H1 (cell line): ENCODE data around the gene KYNU. TPM values are rescaled to one million over a fixed set of nuclear protein-coding genes. Genes with fewer than 3 reads are reported as not detected.

Source experiments
- CTCF ChIA-PET: fragments of 300-600 bp; sonication (Branson Sonifier 250); formaldehyde crosslinking; loops from one replicate; lab custom pipeline; 2021; ENCODE audit not compliant: partially characterized antibody; lab: Charles Lee
- POLR2A ChIA-PET: fragments of 300-600 bp; sonication (Branson Sonifier 250); formaldehyde crosslinking; loops from one replicate; lab custom pipeline; 2021; ENCODE audit warnings: inconsistent platforms; ENCODE audit not compliant: partially characterized antibody; lab: Charles Lee
- DNase-seq, 2 experiments: peaks; one replicate each; pipeline versions ENCODE4 v3.0.0 to v3.0.0-alpha.2; 2010 to 2022; ENCODE audit warnings: low spot score in 2 of 2, low read depth in 1 of 2, mixed read lengths in 1 of 2
- FAIRE-seq: peaks from 2 replicates; lab custom pipeline; 2011; peaks lifted over from hg19 to GRCh38; lab: Jason Lieb, UNC
- H2AFZ ChIP-seq: 2 replicates; pipeline ENCODE4 v1.8.1; 2012; ENCODE audit warnings: low read length, inconsistent platforms
- H2AK5ac ChIP-seq: 2 replicates; pipeline ENCODE4 v1.6.1; 2013; ENCODE audit warnings: low read depth, low read length
- H2BK120ac ChIP-seq: replicated peaks from 2 replicates; pipeline ENCODE3; 2013; ENCODE audit warnings: low read depth, low read length, inconsistent platforms
- H2BK12ac ChIP-seq: 2 replicates; pipeline ENCODE4 v1.6.1; 2013; ENCODE audit warnings: low read depth, low read length
- H2BK15ac ChIP-seq: 2 replicates; pipeline ENCODE4 v1.6.1; 2013; ENCODE audit warnings: low read length
- H2BK20ac ChIP-seq: 2 replicates; pipeline ENCODE4 v1.6.1; 2013; ENCODE audit warnings: low read length
- H2BK5ac ChIP-seq: 2 replicates; pipeline ENCODE4 v1.6.1; 2013; ENCODE audit warnings: low read depth, low read length
- H3K14ac ChIP-seq: 2 replicates; pipeline ENCODE4 v1.6.1; 2013; ENCODE audit warnings: inconsistent platforms; ENCODE audit not compliant: insufficient read length
- H3K18ac ChIP-seq: 2 replicates; pipeline ENCODE4 v1.6.1; 2013; ENCODE audit warnings: low read length; ENCODE audit errors: extremely low read depth
- H3K23ac ChIP-seq: 2 replicates; pipeline ENCODE4 v1.6.1; 2013; ENCODE audit warnings: inconsistent platforms; ENCODE audit not compliant: insufficient read length
- H3K23me2 ChIP-seq: 2 replicates; pipeline ENCODE4 v1.6.1; 2013; ENCODE audit warnings: low read depth, low read length
- H3K27ac ChIP-seq: 2 replicates; pipeline ENCODE4 v1.6.1; 2011; ENCODE audit warnings: low read depth, low read length, inconsistent platforms
- H3K27me3 ChIP-seq, 4 experiments: replicated peaks in 1 of 4; 1 replicate in 1 of 4; 2 replicates in 3 of 4; pipeline versions ENCODE4 v1.6.1 to v1.8.1; 2011 to 2013; ENCODE audit warnings: low read length in 3 of 4, mild to moderate bottlenecking in 3 of 4, inconsistent platforms in 2 of 4, mixed read lengths in 2 of 4, moderate library complexity in 1 of 4; ENCODE audit not compliant: control insufficient read depth in 3 of 4, insufficient read depth in 3 of 4; ENCODE audit errors: extremely low read depth in 1 of 4
- H3K36me3 ChIP-seq, 4 experiments: 2 replicates each; pipeline versions ENCODE4 v1.6.1 to v1.8.1; 2011 to 2013; ENCODE audit warnings: mild to moderate bottlenecking in 4 of 4, low read length in 3 of 4, moderate library complexity in 2 of 4, control low read depth in 1 of 4, inconsistent platforms in 1 of 4; ENCODE audit not compliant: insufficient read depth in 4 of 4, control insufficient read depth in 2 of 4
- H3K4ac ChIP-seq: replicated peaks from 2 replicates; pipeline ENCODE3; 2013; ENCODE audit warnings: low read length, low read depth, mixed read lengths, inconsistent platforms; ENCODE audit not compliant: insufficient read length
- H3K4me1 ChIP-seq, 4 experiments: replicated peaks in 1 of 4; 1 replicate in 1 of 4; 2 replicates in 3 of 4; pipeline versions ENCODE4 v1.6.1 to v1.8.1; 2011 to 2013; ENCODE audit warnings: low read length in 3 of 4, inconsistent platforms in 2 of 4, mixed read lengths in 1 of 4; ENCODE audit not compliant: insufficient read depth in 4 of 4, control insufficient read depth in 3 of 4
- H3K4me2 ChIP-seq, 2 experiments: 2 replicates each; pipeline versions ENCODE4 v1.6.1 to v1.8.1; 2011 to 2013; ENCODE audit warnings: low read depth in 2 of 2, low read length in 2 of 2, control low read depth in 1 of 2, inconsistent platforms in 1 of 2, mild to moderate bottlenecking in 1 of 2; ENCODE audit not compliant: insufficient read depth in 1 of 2
- H3K4me3 ChIP-seq, 4 experiments: fragments of 200-600, 300-600 bp in 1 of 4; sonication (generic), shearing (Covaris generic), sonication (Bioruptor Twin) in 1 of 4; 2 replicates each; pipeline versions ENCODE4 v1.5.1 to v1.8.1; 2011 to 2016; ENCODE audit warnings: low read length in 4 of 4, low read depth in 3 of 4, control low read depth in 2 of 4, inconsistent platforms in 2 of 4, mild to moderate bottlenecking in 2 of 4, mixed read lengths in 1 of 4, moderate library complexity in 1 of 4; ENCODE audit not compliant: insufficient read depth in 2 of 4; ENCODE audit errors: extremely low read depth in 1 of 4
- H3K56ac ChIP-seq: replicated peaks from 2 replicates; pipeline ENCODE3; 2013; ENCODE audit warnings: low read depth, mild to moderate bottlenecking, mixed read lengths, low read length, inconsistent platforms; ENCODE audit not compliant: insufficient read length
- H3K79me1 ChIP-seq: 2 replicates; pipeline ENCODE4 v1.6.1; 2013; ENCODE audit warnings: low read depth, low read length, control low read depth
- H3K79me2 ChIP-seq, 2 experiments: 2 replicates each; pipeline versions ENCODE4 v1.6.1 to v1.8.1; 2012 to 2013; ENCODE audit warnings: low read length in 2 of 2, mild to moderate bottlenecking in 2 of 2, inconsistent platforms in 1 of 2; ENCODE audit not compliant: insufficient read depth in 2 of 2, control insufficient read depth in 1 of 2
- H3K9ac ChIP-seq, 4 experiments: replicated peaks in 1 of 4; 1 replicate in 1 of 4; 2 replicates in 3 of 4; pipeline versions ENCODE4 v1.6.1 to v1.8.1; 2011 to 2013; ENCODE audit warnings: low read depth in 3 of 4, low read length in 3 of 4, control low read depth in 2 of 4, mild to moderate bottlenecking in 2 of 4, moderate library complexity in 2 of 4, inconsistent platforms in 1 of 4; ENCODE audit errors: extremely low read depth in 1 of 4
- H3K9me3 ChIP-seq, 2 experiments: 2 replicates each; pipeline versions ENCODE4 v1.6.1 to v1.8.1; 2012 to 2013; ENCODE audit warnings: mild to moderate bottlenecking in 2 of 2, moderate library complexity in 2 of 2, control low read depth in 1 of 2, inconsistent platforms in 1 of 2, low read depth in 1 of 2, low read length in 1 of 2, mixed read lengths in 1 of 2; ENCODE audit not compliant: insufficient read depth in 2 of 2
- H4K20me1 ChIP-seq, 2 experiments: replicated peaks in 1 of 2; 2 replicates each; pipeline versions ENCODE3 to v1.8.1; 2011 to 2013; ENCODE audit warnings: inconsistent platforms in 2 of 2, low read length in 2 of 2, mild to moderate bottlenecking in 1 of 2; ENCODE audit not compliant: insufficient read depth in 2 of 2, control insufficient read depth in 1 of 2
- H4K5ac ChIP-seq: 2 replicates; pipeline ENCODE4 v1.6.1; 2013; ENCODE audit warnings: low read length, low read depth, mixed read lengths, inconsistent platforms; ENCODE audit not compliant: insufficient read length
- H4K8ac ChIP-seq: 2 replicates; pipeline ENCODE4 v1.8.0; 2013; ENCODE audit warnings: mild to moderate bottlenecking, moderate library complexity, low read length, inconsistent platforms; ENCODE audit not compliant: insufficient read depth; ENCODE audit errors: extremely low read depth
- H4K91ac ChIP-seq: replicated peaks from 2 replicates; pipeline ENCODE3; 2013; ENCODE audit warnings: low read length, mixed read lengths, inconsistent platforms; ENCODE audit not compliant: insufficient read length
- ASH2L ChIP-seq: fragments of 200-600, 300-600 bp; sonication (generic); IDR thresholded peaks from one replicate; pipeline ENCODE4 v1.7.1; 2017; ENCODE audit warnings: low read length
- BRCA1 ChIP-seq: IDR thresholded peaks from 2 replicates; pipeline ENCODE4 v1.6.1; 2012; ENCODE audit warnings: low read depth, low read length, improper control_type of control experiment
- CBX5 ChIP-seq: fragments of 300-800, 300-1000 bp; sonication (generic); IDR thresholded peaks from 2 replicates; pipeline ENCODE4 v1.7.1; 2016; ENCODE audit warnings: antibody characterized with exemption, low read length, low read depth
- CREB1 ChIP-seq: IDR thresholded peaks from 2 replicates; pipeline ENCODE4 v1.6.1; 2012; ENCODE audit warnings: inconsistent platforms
- HDAC2 ChIP-seq, 2 experiments: fragments of 300-600 bp in 1 of 2; sonication (generic) in 1 of 2; IDR thresholded peaks; 2 replicates each; pipeline ENCODE4 v1.6.1; 2011 to 2012; ENCODE audit warnings: low read depth in 2 of 2, low read length in 2 of 2, mild to moderate bottlenecking in 2 of 2, moderate library complexity in 2 of 2, borderline replicate concordance in 1 of 2, inconsistent platforms in 1 of 2
- KDM4A ChIP-seq: IDR thresholded peaks from one replicate; pipeline ENCODE4 v1.7.1; 2012; ENCODE audit warnings: low read depth, mild to moderate bottlenecking, moderate library complexity, low read length, inconsistent platforms; ENCODE audit not compliant: severe bottlenecking
- POLR2A ChIP-seq, 2 experiments: IDR thresholded peaks; 1 replicate in 1 of 2; 2 replicates in 1 of 2; pipeline ENCODE4 v1.6.1; 2011; ENCODE audit warnings: low read depth in 2 of 2, low read length in 2 of 2, mild to moderate bottlenecking in 2 of 2; ENCODE audit errors: control extremely low read depth in 1 of 2
- RBBP5 ChIP-seq: IDR thresholded peaks from 2 replicates; pipeline ENCODE4 v1.7.1; 2012; ENCODE audit warnings: low read depth, mild to moderate bottlenecking, inconsistent platforms, low read length, moderate library complexity, borderline replicate concordance
- SIN3A ChIP-seq, 2 experiments: IDR thresholded peaks in 1 of 2; conservative IDR thresholded peaks in 1 of 2; 2 replicates each; pipeline ENCODE4 v1.6.1; 2011 to 2012; ENCODE audit warnings: low read length in 2 of 2, improper control_type of control experiment in 1 of 2, low read depth in 1 of 2, mild to moderate bottlenecking in 1 of 2
- SIX5 ChIP-seq: IDR thresholded peaks from 2 replicates; pipeline ENCODE4 v1.6.1; 2011; ENCODE audit warnings: mild to moderate bottlenecking, low read depth, low read length
- SUZ12 ChIP-seq: fragments of 200-600 bp; sonication (generic); IDR thresholded peaks from 2 replicates; pipeline ENCODE4 v1.6.1; 2012; ENCODE audit warnings: mild to moderate bottlenecking, inconsistent platforms, low read length, moderate library complexity, mixed read lengths
- TCF12 ChIP-seq: IDR thresholded peaks from 2 replicates; pipeline ENCODE4 v1.6.1; 2011; ENCODE audit warnings: low read depth, mild to moderate bottlenecking, low read length
- polyA plus RNA-seq, 7 experiments: library from polyadenylated mRNA; depleted of rRNA in 3 of 7; stranded (reverse) in 5 of 7; unstranded in 2 of 7; fragments of >200 nt in 5 of 7; fragments of 200-250 nt in 2 of 7; gene quantifications; 1 replicate in 5 of 7; 2 replicates in 1 of 7; 4 replicates in 1 of 7; pipeline versions ENCODE4 v1.2.1 to v1.2.3, GENCODE V29; 2011 to 2013; ENCODE audit warnings: missing spikeins in 2 of 7, mixed read lengths in 2 of 7
- total RNA-seq: library from RNA; stranded (reverse); fragmentation: NEBNext Ultra II Directional; extraction: Animal tissue kit (Norgen Biotek cat#: 25700); gene quantifications from 2 replicates; pipeline ENCODE4 v1.2.1, GENCODE V29; 2021
- TF ChIP-seq, protein P1 (sequence below): IDR thresholded peaks from 2 replicates; pipeline ENCODE4 v1.6.1; 2011; ENCODE audit warnings: low read length, improper control_type of control experiment

Gene KYNU
- total and polyA plus RNA-seq, 2 of the 8 experiments (the other 6 are each of a cell fraction or from before 2014, with no cell fraction given): 0.09 to 0.13 TPM

- H3K79me2 ChIP-seq: no peaks in the 10 kb centered on the region
- no peak overlapping the region for H3K18ac ChIP-seq
- H2AFZ ChIP-seq: no peak overlapping the region
- no peak overlapping the region for H2BK12ac ChIP-seq
- no peak overlapping the region for H4K8ac ChIP-seq
- H3K23me2 ChIP-seq: no peaks in the 10 kb centered on the region
- ChIA-PET CTCF (interaction anchor here (0.6 to 1.1 kb wide), 4 partner anchors 29 to 914 kb away, joined by 3 read pairs; no protein-coding TSS in a partner anchor), POLR2A (interaction anchor here (0.6 to 0.7 kb wide), 2 partner anchors 94 to 277 kb away, joined by 3 read pairs; no protein-coding TSS in a partner anchor)
- peaks cover 3 to 21% of the 10 kb centered on the region in 2 experiments; a peak in 3 of 4 replicates for H3K9me3 ChIP-seq
- no peak overlapping the region for H3K4me3 ChIP-seq
- no peaks in the 10 kb centered on the region for H3K79me1 ChIP-seq
- no peak for DNase-seq
- H4K5ac ChIP-seq: no peak overlapping the region
- H2BK15ac ChIP-seq: no peak overlapping the region
- FAIRE-seq: no peak
- no peaks in the 10 kb centered on the region; a peak in 1 of 8 replicates for H3K36me3 ChIP-seq
- no peak overlapping the region for H2BK20ac ChIP-seq
- H3K4ac ChIP-seq: no peak overlapping the region
- no peaks in the 10 kb centered on the region for H3K27me3 ChIP-seq
- H3K23ac ChIP-seq: no peak overlapping the region
- no peak overlapping the region for H3K14ac ChIP-seq
- H2AK5ac ChIP-seq: no peak overlapping the region
- H3K4me2 ChIP-seq: no peak overlapping the region
- H2BK120ac ChIP-seq: no peak overlapping the region
- H3K4me1 ChIP-seq: no peaks in the 10 kb centered on the region
- H3K56ac ChIP-seq: no peak overlapping the region
- H2BK5ac ChIP-seq: no peak overlapping the region
- no peak overlapping the region for H4K91ac ChIP-seq
- no peaks in the 10 kb centered on the region for H4K20me1 ChIP-seq
- no peak overlapping the region for H3K27ac ChIP-seq
- no peak overlapping the region for H3K9ac ChIP-seq
- TF ChIP-seq CBX5 (no peak), SUZ12 (no peak), TCF12 (no peak), ASH2L (no peak), SIX5 (no peak), KDM4A (no peak), POLR2A (IDR thresholded peaks at IDR 0.05; ENCODE audit: control extremely low read depth in 1 of 2, low read depth in 2 of 2, low read length in 2 of 2) (no peak), RBBP5 (no peak), BRCA1 (no peak), CREB1 (no peak), HDAC2 (IDR thresholded peaks at IDR 0.05; ENCODE audit: borderline replicate concordance in 1 of 2, low read depth in 2 of 2, low read length in 2 of 2) (no peak), SIN3A (conservative IDR thresholded peaks at IDR 0.05 in 1 of 2, IDR thresholded peaks at IDR 0.05 in 1 of 2; ENCODE audit: low read depth in 1 of 2, low read length in 2 of 2) (no peak)
- TF ChIP-seq, protein P1, sequence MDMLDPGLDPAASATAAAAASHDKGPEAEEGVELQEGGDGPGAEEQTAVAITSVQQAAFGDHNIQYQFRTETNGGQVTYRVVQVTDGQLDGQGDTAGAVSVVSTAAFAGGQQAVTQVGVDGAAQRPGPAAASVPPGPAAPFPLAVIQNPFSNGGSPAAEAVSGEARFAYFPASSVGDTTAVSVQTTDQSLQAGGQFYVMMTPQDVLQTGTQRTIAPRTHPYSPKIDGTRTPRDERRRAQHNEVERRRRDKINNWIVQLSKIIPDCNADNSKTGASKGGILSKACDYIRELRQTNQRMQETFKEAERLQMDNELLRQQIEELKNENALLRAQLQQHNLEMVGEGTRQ: no peak
These were observed 73.9 kb downstream of the KYNU start for GRCh38 chr2:142951190-142952007.
